Retinal pigment epithelial cell (primary cell): Measurements from ENCODE around the gene AP1G2.

Source experiments
- DNase-seq: peaks from one replicate; pipeline ENCODE4 v3.0.0-alpha.2; 2010; ENCODE audit warnings: low read depth
- H3K4me3 ChIP-seq: 2 replicates; pipeline ENCODE4 v1.5.1; 2011; ENCODE audit warnings: mild to moderate bottlenecking, low read length, control low read depth, moderate library complexity
- CTCF ChIP-seq: conservative IDR thresholded peaks from 2 replicates; pipeline ENCODE4 v1.5.1; 2011; ENCODE audit warnings: low read depth, low read length, control low read depth, inconsistent platforms

AP1G2 gene

GRCh38 chr14:23559010-23559925 is 8.3 kb downstream of the AP1G2 start:
- no peak overlapping the region for H3K4me3 ChIP-seq
- no peak for DNase-seq
- TF ChIP-seq CTCF = peak; percentile 95

GRCh38 chr14:23558346-23559009 is 9.1 kb downstream of the AP1G2 start:
- no peak overlapping the region for H3K4me3 ChIP-seq
- no peak for DNase-seq
- no peak for TF ChIP-seq CTCF

GRCh38 chr14:23557946-23558345 is 9.6 kb downstream of the AP1G2 start:
- DNase-seq = no peak
- H3K4me3 ChIP-seq = no peak overlapping the region

GRCh38 chr14:23557521-23557920 is 10.1 kb downstream of the AP1G2 start:
- H3K4me3 ChIP-seq = no peak overlapping the region
- TF ChIP-seq CTCF = no peak
- no peak for DNase-seq

More at GRCh38 chr14:23557946-23558345, 9.6 kb downstream of the AP1G2 start:
- no peak for TF ChIP-seq CTCF

- DNase-seq = no peak
- TF ChIP-seq CTCF = no peak
- H3K4me3 ChIP-seq = peak overlapping the region; percentile 89
Observed at GRCh38 chr14:23556700-23557440, 10.7 kb downstream of the AP1G2 start.

- peak within 1 kb of the TSS; percentile 89 for H3K4me3 ChIP-seq
- no peak for TF ChIP-seq CTCF
- DNase-seq = peak; percentile 56
Observed at GRCh38 chr14:23555882-23556699, 11.5 kb downstream of the AP1G2 start, which contains the start of gene THTPA. Gene THTPA, plus strand, starts transcription at chr14:23556271. Its CDS starts 487 bp downstream, at chr14:23556758.
